SK-N-SH (cell line): ENCODE measurements around the gene KRT33A.

Source experiments
- ELF1 ChIP-seq: IDR thresholded peaks from 2 replicates; pipeline ENCODE4 v1.4.0; 2012
- FOSL2 ChIP-seq: IDR thresholded peaks from 2 replicates; pipeline ENCODE4 v1.4.0; 2012; ENCODE audit warnings: low read depth, mild to moderate bottlenecking, moderate library complexity, borderline replicate concordance
- MAX ChIP-seq: IDR thresholded peaks from 2 replicates; pipeline ENCODE4 v1.4.0; 2012; ENCODE audit warnings: low read depth
- NRF1 ChIP-seq: IDR thresholded peaks from 2 replicates; pipeline ENCODE4 v1.6.1; 2012; ENCODE audit warnings: low read depth, mild to moderate bottlenecking, low read length
- TF ChIP-seq, protein P1 (sequence below): fragments of 200-600 bp; sonication (generic); IDR thresholded peaks from 2 replicates; pipeline ENCODE4 v1.6.1; 2017; ENCODE audit warnings: antibody characterized with exemption, mild to moderate bottlenecking, moderate library complexity

DNA sequence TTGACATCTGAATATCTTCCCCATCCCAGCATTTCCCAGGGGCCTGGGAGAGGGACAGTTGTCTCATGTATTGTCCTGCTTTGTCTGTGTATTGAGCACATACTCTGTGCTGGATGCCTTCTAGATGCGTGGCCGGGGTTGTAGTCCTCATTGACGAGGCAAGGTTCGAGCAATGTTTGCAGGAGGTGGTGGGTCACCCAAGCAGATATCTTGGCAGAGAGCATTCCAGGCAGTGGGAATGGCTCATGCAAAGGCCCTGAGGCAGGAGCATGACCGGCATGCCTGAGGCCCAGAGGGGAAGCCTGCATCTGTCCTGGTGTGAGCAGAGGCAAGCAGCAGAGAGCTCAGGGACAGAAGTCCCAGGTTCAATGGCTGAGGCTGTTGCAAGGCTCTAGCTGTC, 17.5 kb downstream of the KRT33A start:
- TF ChIP-seq MAX: no peak
- TF ChIP-seq, protein P1, sequence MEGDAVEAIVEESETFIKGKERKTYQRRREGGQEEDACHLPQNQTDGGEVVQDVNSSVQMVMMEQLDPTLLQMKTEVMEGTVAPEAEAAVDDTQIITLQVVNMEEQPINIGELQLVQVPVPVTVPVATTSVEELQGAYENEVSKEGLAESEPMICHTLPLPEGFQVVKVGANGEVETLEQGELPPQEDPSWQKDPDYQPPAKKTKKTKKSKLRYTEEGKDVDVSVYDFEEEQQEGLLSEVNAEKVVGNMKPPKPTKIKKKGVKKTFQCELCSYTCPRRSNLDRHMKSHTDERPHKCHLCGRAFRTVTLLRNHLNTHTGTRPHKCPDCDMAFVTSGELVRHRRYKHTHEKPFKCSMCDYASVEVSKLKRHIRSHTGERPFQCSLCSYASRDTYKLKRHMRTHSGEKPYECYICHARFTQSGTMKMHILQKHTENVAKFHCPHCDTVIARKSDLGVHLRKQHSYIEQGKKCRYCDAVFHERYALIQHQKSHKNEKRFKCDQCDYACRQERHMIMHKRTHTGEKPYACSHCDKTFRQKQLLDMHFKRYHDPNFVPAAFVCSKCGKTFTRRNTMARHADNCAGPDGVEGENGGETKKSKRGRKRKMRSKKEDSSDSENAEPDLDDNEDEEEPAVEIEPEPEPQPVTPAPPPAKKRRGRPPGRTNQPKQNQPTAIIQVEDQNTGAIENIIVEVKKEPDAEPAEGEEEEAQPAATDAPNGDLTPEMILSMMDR: no peak
- TF ChIP-seq NRF1: no peak
- TF ChIP-seq FOSL2: no peak
- no peak for TF ChIP-seq ELF1
